K562 (cell line): ENCODE data around the gene RDH11. TPM values are rescaled to one million over a fixed set of nuclear protein-coding genes. Genes with fewer than 3 reads are reported as not detected.
A peak's percentile ranks its signal among the peaks of the same experiment; 100 is the strongest.
"Not testable (repeated sequence)": the region's sequence is repeated elsewhere in the genome, so short reads cannot be mapped to it uniquely, and the experiment has no call there.

ENCODE experiments used
- ATAC-seq: fragments of 200-7000 bp; cut with Tn5 transposase; 3 replicates; pipeline ENCODE4 v1.9.1; 2020; ENCODE audit warnings: moderate library complexity
- BruUV-seq: library from RNA; stranded (reverse); fragments of 400-500 nt; replicated peaks from 2 replicates; lab custom pipeline; 2021; lab: Mats Ljungman, UMichigan
- CTCF ChIA-PET: fragments of 300-600 bp; formaldehyde crosslinking; extraction: SDS; loops from one replicate; lab custom pipeline; 2021; ENCODE audit warnings: low intra/inter-chr PET ratio; lab: Yijun Ruan, JAX
- POLR2A ChIA-PET: fragments of 300-600, 350-650 bp; sonication (Branson Sonifier 250); formaldehyde crosslinking; extraction: SDS; loops from one replicate; lab custom pipeline; 2021; ENCODE audit warnings: antibody characterized with exemption, inconsistent platforms; lab: Yijun Ruan, JAX
- DNase-seq, 4 experiments: peaks; one replicate each; pipeline versions ENCODE4 v3.0.0 to v3.0.0-alpha.2; 2011 to 2018; ENCODE audit warnings: low spot score in 3 of 4, mixed read lengths in 3 of 4; ENCODE audit errors: extremely low read depth in 1 of 4
- FAIRE-seq: peaks from 2 replicates; lab custom pipeline; 2011; peaks lifted over from hg19 to GRCh38; lab: Jason Lieb, UNC
- H2AFZ ChIP-seq: 2 replicates; pipeline ENCODE4 v1.6.0; 2011; ENCODE audit warnings: low read depth, low read length, control low read depth, inconsistent platforms
- H3K27ac ChIP-seq: fragments of 200-600 bp; 3 replicates; pipeline ENCODE4 v1.8.0; 2011; ENCODE audit warnings: low read depth, mild to moderate bottlenecking, control low read depth, inconsistent platforms, low read length, moderate library complexity, mixed read lengths; ENCODE audit errors: extremely low read depth
- H3K27me3 ChIP-seq, 2 experiments: fragments of 300-600 bp in 1 of 2; 2 replicates in 1 of 2; 3 replicates in 1 of 2; pipeline versions ENCODE4 v1.6.0 to v1.8.0; 2011; ENCODE audit warnings: inconsistent platforms in 2 of 2, low read length in 2 of 2, mild to moderate bottlenecking in 1 of 2, mixed read lengths in 1 of 2, moderate library complexity in 1 of 2; ENCODE audit not compliant: control insufficient read depth in 2 of 2, insufficient read depth in 2 of 2
- H3K36me3 ChIP-seq: fragments of 300-600 bp; 3 replicates; pipeline ENCODE4 v1.8.0; 2011; ENCODE audit warnings: mild to moderate bottlenecking, low read length, inconsistent platforms; ENCODE audit not compliant: control insufficient read depth, insufficient read depth
- H3K4me1 ChIP-seq, 2 experiments: fragments of 200-600 bp in 1 of 2; replicated peaks in 1 of 2; 2 replicates in 1 of 2; 3 replicates in 1 of 2; pipeline versions ENCODE4 v1.5.1 to v1.8.0; 2011; ENCODE audit warnings: inconsistent platforms in 2 of 2, low read length in 2 of 2, mild to moderate bottlenecking in 1 of 2, mixed read lengths in 1 of 2, moderate library complexity in 1 of 2; ENCODE audit not compliant: control insufficient read depth in 2 of 2, insufficient read depth in 2 of 2
- H3K4me2 ChIP-seq: 2 replicates; pipeline ENCODE4 v1.6.1; 2011; ENCODE audit warnings: low read length, control low read depth, inconsistent platforms, mixed read lengths; ENCODE audit not compliant: insufficient read depth
- H3K4me3 ChIP-seq: fragments of 200-600 bp; sonication (generic), shearing (Covaris generic); 2 replicates; pipeline ENCODE4 v1.5.1; 2016; ENCODE audit warnings: control low read depth, inconsistent platforms
- H3K79me2 ChIP-seq: fragments of 200-600 bp; 3 replicates; pipeline ENCODE4 v1.8.0; 2011; ENCODE audit warnings: low read length, inconsistent platforms; ENCODE audit not compliant: control insufficient read depth, insufficient read depth
- H3K9ac ChIP-seq, 2 experiments: 2 replicates each; pipeline versions ENCODE4 v1.6.0 to v1.6.1; 2011; ENCODE audit warnings: low read depth in 2 of 2, low read length in 2 of 2, control low read depth in 1 of 2, inconsistent platforms in 1 of 2, mild to moderate bottlenecking in 1 of 2, mixed read lengths in 1 of 2; ENCODE audit not compliant: insufficient read depth in 1 of 2
- H3K9me1 ChIP-seq: one replicate; pipeline ENCODE4 v1.6.0; 2011; ENCODE audit warnings: inconsistent platforms, mild to moderate bottlenecking, low read length, moderate library complexity; ENCODE audit not compliant: control insufficient read depth, insufficient read depth
- H3K9me3 ChIP-seq: replicated peaks from 2 replicates; pipeline ENCODE4 v1.5.1; 2011; ENCODE audit warnings: low read depth, low read length, inconsistent platforms; ENCODE audit not compliant: control insufficient read depth, insufficient read depth
- H4K20me1 ChIP-seq: replicated peaks from 2 replicates; pipeline ENCODE4 v1.6.1; 2011; ENCODE audit warnings: low read length, inconsistent platforms, mixed read lengths; ENCODE audit not compliant: control insufficient read depth, insufficient read depth
- FOS ChIP-seq: IDR thresholded peaks from 3 replicates; pipeline ENCODE4 v1.6.1; 2011; ENCODE audit not compliant: insufficient read length; ENCODE audit errors: extremely low read depth
- STAG1 ChIP-seq: sonication (generic); formaldehyde crosslinking; IDR thresholded peaks from 2 replicates; pipeline ENCODE4 v1.5.0; 2020; ENCODE audit warnings: missing genetic modification reagents, borderline replicate concordance
- TBP ChIP-seq: optimal IDR thresholded peaks from 2 replicates; pipeline ENCODE3; 2011; ENCODE audit warnings: low read depth, low read length, improper control_type of control experiment
- ZNF121 ChIP-seq: sonication (generic); formaldehyde crosslinking; conservative IDR thresholded peaks from 2 replicates; pipeline ENCODE4 v1.8.0; 2022; ENCODE audit warnings: missing genetic modification reagents
- WGBS: fragments of 100-300 bp; shearing (Covaris generic); methylation state at CpG from one replicate; pipeline ENCODE4 v1.1.6; 2016; ENCODE audit warnings: low coverage, mixed read lengths; ENCODE audit not compliant: insufficient coverage; ENCODE audit errors: missing lambda C conversion rate; 5-methylcytosine and 5-hydroxymethylcytosine counted together
- in situ Hi-C: fragments of 300-500 bp; cut with MboI; formaldehyde crosslinking; loops from 4 replicates; pipeline ENCODE4 v1.15.0; 2018; ENCODE audit warnings: inconsistent platforms, mixed read lengths
- intact Hi-C: fragments of 100-400 bp; cut with micrococcal nuclease; formaldehyde crosslinking; loops from 2 replicates; pipeline ENCODE4 v1.14.2; 2022
- polyA plus RNA-seq, 8 experiments: library from polyadenylated mRNA; depleted of rRNA in 4 of 8; stranded (reverse) in 5 of 8; unstranded in 3 of 8; fragments of >200 nt; fragmentation: Nextera tagmentation in 2 of 8; fragmentation: Illumina TruSeq in 1 of 8; extraction: Ambion mirVana in 2 of 8; extraction: Trizol in 1 of 8; gene quantifications; 2 replicates each; pipeline versions ENCODE4 v1.2.1 to v1.2.3, GENCODE V29; 2011 to 2014; ENCODE audit warnings: inconsistent platforms in 1 of 8, missing spikeins in 1 of 8
- total RNA-seq, 7 experiments: library from RNA; depleted of rRNA in 6 of 7; stranded (reverse); fragments of >200 nt in 6 of 7; fragmentation: Illumina TruSeq in 2 of 7; extraction: Trizol in 2 of 7; gene quantifications; 2 replicates each; pipeline versions ENCODE4 v1.2.1 to v1.2.3, GENCODE V29; 2011 to 2021; ENCODE audit warnings: low replicate concordance in 1 of 7
- TF ChIP-seq, protein P1 (sequence below): fragments of 250-450 bp; sonication (Bioruptor Pico); IDR thresholded peaks from 2 replicates; pipeline ENCODE4 v1.4.0; 2020; ENCODE audit warnings: mild to moderate bottlenecking, moderate library complexity

RDH11 gene
- total and polyA plus RNA-seq, 9 of the 15 experiments (the other 6 are each of a cell fraction or from before 2014, with no cell fraction given) = 50.6 to 172 (median 70.5) TPM

DNA sequence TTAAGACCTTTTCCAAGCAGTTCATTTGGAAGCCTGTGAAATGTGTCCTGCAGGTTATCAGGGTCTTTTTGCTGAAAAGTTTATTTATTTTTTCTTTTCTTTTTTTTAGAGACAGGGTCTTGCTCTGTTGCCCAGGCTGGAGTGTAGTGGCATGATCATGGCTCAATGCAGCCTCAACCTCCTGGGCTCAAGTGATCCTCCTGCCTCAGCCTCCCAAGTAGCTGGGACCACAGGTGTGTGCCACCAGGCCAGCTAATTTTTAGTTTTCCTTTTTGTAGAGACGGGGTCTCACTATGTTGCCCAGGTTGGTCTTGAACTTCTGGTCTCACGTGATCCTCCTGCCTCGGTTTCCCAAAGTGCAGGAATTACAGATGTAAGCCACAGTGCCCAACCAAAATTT is 23.8 kb upstream of the RDH11 start:
- H3K9me3 ChIP-seq, H3K27ac ChIP-seq, BruUV-seq, in situ Hi-C loops, CTCF ChIA-PET, H3K9ac ChIP-seq, H3K4me2 ChIP-seq, H3K4me3 ChIP-seq, FAIRE-seq, H4K20me1 ChIP-seq, H3K36me3 ChIP-seq, ATAC-seq, H3K9me1 ChIP-seq, H2AFZ ChIP-seq, POLR2A ChIA-PET, H3K79me2 ChIP-seq, intact Hi-C loops, H3K27me3 ChIP-seq, DNase-seq: not testable (repeated sequence)
- peaks cover 3 to 10% of the 10 kb centered on the region in 2 experiments; a peak in 3 of 5 replicates for H3K4me1 ChIP-seq
- 15% methylated on average over 3 of the region's 3 CpGs for WGBS
- TF ChIP-seq ZNF121 (CRISPR knock-in tag) = peak; percentile 53

DNA sequence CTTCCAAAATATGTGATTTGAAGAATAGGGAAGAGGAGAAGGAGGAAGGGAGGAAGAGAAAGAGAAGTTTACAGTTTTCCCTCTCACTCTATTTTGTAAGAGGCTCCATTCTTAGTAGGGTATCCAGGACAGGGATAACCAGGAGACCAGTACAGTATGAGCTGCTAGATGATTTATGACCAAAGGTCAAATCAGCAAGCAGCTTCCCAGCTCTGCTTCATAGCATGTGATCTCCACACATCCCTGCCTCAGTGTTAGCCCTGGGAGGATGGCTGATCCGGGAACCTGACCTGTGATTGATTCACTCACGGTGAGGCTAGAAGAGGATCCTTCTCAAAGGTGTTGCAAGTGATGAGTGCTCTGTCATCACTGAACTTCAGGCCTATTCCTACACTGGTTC is 22.7 kb upstream of the RDH11 start:
- ATAC-seq (no peak), DNase-seq (no peak), FAIRE-seq (no peak)
- no peak overlapping the region for H3K27ac ChIP-seq
- no peaks in the 10 kb centered on the region for H3K9me1 ChIP-seq
- peak overlapping the region; percentile 2; the same call in 1 of the 2 replicates for H2AFZ ChIP-seq
- in situ Hi-C loops (no loop called here), intact Hi-C loops (no loop called here)
- H3K4me2 ChIP-seq = no peak overlapping the region
- ChIA-PET CTCF (no interaction called here), POLR2A (no interaction called here)
- H3K36me3 ChIP-seq = no peaks in the 10 kb centered on the region
- H3K9ac ChIP-seq = no peak overlapping the region
- no TSS peak for BruUV-seq
- peaks cover 3 to 10% of the 10 kb centered on the region in 2 experiments; a peak in 3 of 5 replicates for H3K4me1 ChIP-seq
- H3K4me3 ChIP-seq = no peak overlapping the region
- WGBS = 53% methylated on average over 2 of the region's 2 CpGs
- H3K79me2 ChIP-seq = no peaks in the 10 kb centered on the region
- H4K20me1 ChIP-seq = no peaks in the 10 kb centered on the region
- no peaks in the 10 kb centered on the region for H3K27me3 ChIP-seq
- H3K9me3 ChIP-seq = no peaks in the 10 kb centered on the region
- TF ChIP-seq, protein P1, sequence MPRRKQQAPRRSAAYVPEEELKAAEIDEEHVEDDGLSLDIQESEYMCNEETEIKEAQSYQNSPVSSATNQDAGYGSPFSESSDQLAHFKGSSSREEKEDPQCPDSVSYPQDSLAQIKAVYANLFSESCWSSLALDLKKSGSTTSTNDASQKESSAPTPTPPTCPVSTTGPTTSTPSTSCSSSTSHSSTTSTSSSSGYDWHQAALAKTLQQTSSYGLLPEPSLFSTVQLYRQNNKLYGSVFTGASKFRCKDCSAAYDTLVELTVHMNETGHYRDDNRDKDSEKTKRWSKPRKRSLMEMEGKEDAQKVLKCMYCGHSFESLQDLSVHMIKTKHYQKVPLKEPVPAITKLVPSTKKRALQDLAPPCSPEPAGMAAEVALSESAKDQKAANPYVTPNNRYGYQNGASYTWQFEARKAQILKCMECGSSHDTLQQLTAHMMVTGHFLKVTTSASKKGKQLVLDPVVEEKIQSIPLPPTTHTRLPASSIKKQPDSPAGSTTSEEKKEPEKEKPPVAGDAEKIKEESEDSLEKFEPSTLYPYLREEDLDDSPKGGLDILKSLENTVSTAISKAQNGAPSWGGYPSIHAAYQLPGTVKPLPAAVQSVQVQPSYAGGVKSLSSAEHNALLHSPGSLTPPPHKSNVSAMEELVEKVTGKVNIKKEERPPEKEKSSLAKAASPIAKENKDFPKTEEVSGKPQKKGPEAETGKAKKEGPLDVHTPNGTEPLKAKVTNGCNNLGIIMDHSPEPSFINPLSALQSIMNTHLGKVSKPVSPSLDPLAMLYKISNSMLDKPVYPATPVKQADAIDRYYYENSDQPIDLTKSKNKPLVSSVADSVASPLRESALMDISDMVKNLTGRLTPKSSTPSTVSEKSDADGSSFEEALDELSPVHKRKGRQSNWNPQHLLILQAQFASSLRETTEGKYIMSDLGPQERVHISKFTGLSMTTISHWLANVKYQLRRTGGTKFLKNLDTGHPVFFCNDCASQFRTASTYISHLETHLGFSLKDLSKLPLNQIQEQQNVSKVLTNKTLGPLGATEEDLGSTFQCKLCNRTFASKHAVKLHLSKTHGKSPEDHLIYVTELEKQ (CRISPR knock-in tag) = no peak
- TF ChIP-seq STAG1 (CRISPR knock-in tag) (no peak), FOS (no peak), TBP (no peak)
